Thyroid gland (tissue), 4 donors: ENCODE measurements around the gene SACM1L. TPM values are rescaled to one million over a fixed set of nuclear protein-coding genes. Genes with fewer than 3 reads are reported as not detected.

Experiments
- small RNA-seq: library from RNA; depleted of rRNA; stranded (forward); fragments of <200 nt; gene quantifications from one replicate; pipeline ENCODE3, GENCODE V24; 2016
- total RNA-seq, 4 donors: library from RNA; depleted of rRNA; stranded (reverse); fragments of >200 nt; gene quantifications; one replicate each; pipeline ENCODE4 v1.2.3, GENCODE V29; 2016

Gene SACM1L
- total RNA-seq, 4 donors from 2014 or later, result 87.0 to 161 (median 111) TPM

Small RNA genes within 50 kb of the gene (small RNA-seq; reads per million reads assigned to genes)
- not detected for gene RN7SL145P

Other genes with a start within 250 kb of the SACM1L start
- gene LIMD1, start 94.6 kb upstream of the SACM1L start, total RNA-seq, result 10 to 100 TPM; 43.4 to 59.2 (median 52.1) TPM
- under 1 TPM in 2 of 4 donors, not detected in 2; 0.13 to 0.22 TPM for gene SLC6A20, start 107.1 kb downstream of the SACM1L start, total RNA-seq
- 10 to 100 TPM; 39.5 to 56.5 (median 51.4) TPM for gene LZTFL1, start 152.7 kb downstream of the SACM1L start, total RNA-seq
- not detected for gene CCR9, start 197.1 kb downstream of the SACM1L start, total RNA-seq